HG03095 (cell line): ENCODE measurements around the gene DNAJA4.
"Not testable (repeated sequence)": the region's sequence is repeated elsewhere in the genome, so short reads cannot be mapped to it uniquely, and the experiment has no call there.

ENCODE experiments used
- ATAC-seq: cut with Tn5 transposase; IDR thresholded peaks from one replicate; pipeline ENCODE4 v1.9.1; 2021; ENCODE audit warnings: moderate library complexity; ENCODE audit not compliant: unreplicated experiment

Gene DNAJA4

GRCh38 chr15:78243491-78243941, 20.8 kb upstream of the DNAJA4 start:
- no peak for ATAC-seq

DNA sequence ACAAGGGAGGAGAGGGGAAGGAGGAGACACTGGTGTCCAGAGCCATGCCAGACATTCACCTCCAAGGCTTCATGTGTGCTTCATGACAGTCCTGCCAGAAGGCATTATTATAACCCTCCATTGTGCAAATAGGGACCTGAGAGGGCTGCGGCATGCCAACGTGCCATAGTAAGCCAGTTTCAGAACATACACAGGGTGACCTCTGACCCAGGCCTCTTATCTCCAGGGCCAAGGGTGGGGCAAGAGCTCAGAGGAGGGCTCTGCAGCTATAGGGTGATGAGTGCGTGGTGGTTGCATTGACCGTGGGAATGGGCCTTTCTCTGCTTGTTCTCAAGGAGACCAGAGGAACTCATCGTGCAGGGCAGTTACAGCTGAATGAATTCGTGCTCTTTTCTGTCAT, 20.3 kb upstream of the DNAJA4 start:
- ATAC-seq, result no peak

- ATAC-seq, result no peak
Measured at GRCh38 chr15:78244893-78245292, 19.5 kb upstream of the DNAJA4 start.

- not testable (repeated sequence) for ATAC-seq
Measured at GRCh38 chr15:78245392-78245791, 19.0 kb upstream of the DNAJA4 start.

- ATAC-seq, result not testable (repeated sequence)
Measured at GRCh38 chr15:78245976-78246620, 18.3 kb upstream of the DNAJA4 start.

- ATAC-seq, result no peak
Measured at GRCh38 chr15:78247911-78248310, 16.5 kb upstream of the DNAJA4 start.

DNA sequence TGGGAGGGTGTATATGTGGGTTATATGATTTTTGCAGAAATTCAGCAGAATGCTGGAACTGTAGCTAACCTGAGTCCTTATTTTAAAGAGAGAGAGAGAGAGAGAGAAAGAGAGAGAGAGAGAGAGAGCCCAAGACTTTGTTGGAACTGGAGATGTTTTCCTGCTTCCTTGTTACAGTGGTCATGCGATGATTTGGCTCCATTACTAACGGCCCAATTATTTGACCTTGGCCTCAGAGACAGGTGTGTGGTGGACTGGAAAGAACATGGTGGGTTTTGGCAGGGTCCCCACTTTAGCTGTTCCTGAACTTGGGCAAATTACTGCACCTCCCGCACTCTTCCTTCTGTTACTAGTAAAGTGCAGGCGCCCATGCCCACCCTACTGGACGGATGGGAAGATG, 15.2 kb upstream of the DNAJA4 start:
- no peak for ATAC-seq

DNA sequence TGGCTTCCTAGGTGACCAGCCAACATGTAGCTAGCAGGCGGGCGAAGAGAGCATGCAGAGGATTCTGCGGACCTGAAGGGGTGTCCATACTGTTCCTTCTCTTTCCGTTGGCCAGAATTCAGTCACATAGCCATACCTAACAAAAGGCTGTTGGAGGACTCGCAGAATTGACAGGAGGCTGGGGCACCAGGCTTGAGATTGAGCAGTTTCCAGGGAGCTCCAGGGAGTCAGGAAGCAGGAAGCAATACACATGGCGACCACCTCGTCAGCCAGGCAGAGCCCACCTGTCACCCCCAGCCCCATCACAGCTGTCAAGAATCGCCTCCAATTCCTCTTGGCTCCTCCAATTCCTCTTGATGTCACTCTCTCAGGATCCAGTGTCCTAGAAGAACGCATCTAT, 13.2 kb upstream of the DNAJA4 start:
- no peak for ATAC-seq

GRCh38 chr15:78255421-78256043, 8.8 kb upstream of the DNAJA4 start:
- ATAC-seq, result no peak

DNA sequence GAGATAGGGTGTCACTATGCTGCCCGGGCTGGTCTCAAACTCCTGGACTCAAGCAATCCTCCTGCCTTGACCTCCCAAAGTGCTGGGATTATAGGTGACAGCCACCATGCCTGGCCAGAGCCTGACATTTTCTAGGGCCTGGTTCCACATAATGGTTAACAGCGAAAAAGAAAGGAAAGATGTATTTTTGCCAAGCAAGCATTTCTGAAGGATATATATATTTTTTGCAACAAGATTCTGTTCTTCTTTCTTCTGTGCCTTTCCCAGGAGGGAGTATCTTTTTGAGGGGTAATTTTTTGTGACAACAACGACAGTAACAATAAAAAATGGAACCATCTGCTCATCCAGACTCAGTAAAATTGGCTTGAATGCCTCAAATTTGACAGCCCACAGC, 8.3 kb upstream of the DNAJA4 start:
- ATAC-seq, result no peak

DNA sequence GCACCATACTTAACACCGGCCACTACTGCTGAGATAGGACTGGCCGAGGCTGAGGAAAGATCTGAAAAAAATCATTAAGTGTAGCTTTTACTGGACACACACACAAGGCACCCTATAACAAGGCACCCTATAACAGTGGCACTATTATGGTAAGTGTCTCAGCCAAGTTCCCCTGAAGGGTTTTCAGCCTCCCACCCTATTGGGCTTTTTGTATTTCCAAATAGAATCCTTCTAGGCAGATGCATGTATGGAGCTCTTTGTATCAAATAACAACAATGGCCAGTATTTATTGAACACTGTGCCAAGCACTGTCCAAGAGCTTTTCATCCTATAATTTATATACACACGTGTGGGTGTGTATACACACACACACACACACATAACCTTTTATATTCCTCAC, 6.7 kb upstream of the DNAJA4 start:
- ATAC-seq, result no peak

GRCh38 chr15:78259232-78259631, 5.1 kb upstream of the DNAJA4 start:
- ATAC-seq, result no peak

GRCh38 chr15:78260489-78260888, 3.9 kb upstream of the DNAJA4 start:
- no peak for ATAC-seq

- ATAC-seq, result no peak
Measured at GRCh38 chr15:78261062-78261461, 3.3 kb upstream of the DNAJA4 start.

DNA sequence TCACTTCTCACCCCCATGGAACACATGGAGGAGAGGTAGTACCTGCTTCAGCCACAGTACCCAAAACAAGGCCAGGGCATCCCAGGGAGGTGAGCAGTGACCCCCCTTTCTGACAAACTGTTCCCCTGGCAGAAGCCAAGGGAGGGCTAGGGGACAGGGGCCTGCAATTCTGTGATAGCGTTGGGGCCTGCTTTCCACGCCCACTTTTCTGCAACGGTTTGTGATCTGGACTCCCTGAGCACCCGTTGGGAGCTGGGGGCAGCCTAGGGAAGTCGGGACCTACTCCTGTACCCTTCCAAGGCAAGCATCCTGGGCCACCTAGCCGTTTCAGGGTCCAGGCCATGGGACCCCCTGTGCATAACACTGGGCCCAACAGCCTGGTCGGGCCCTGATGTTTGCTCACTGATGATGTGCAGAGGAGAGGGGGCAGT, 996 bp upstream of the DNAJA4 start:
- no peak for ATAC-seq

- no peak for ATAC-seq
Measured at GRCh38 chr15:78263907-78264303, 457 bp upstream of the DNAJA4 start.

GRCh38 chr15:78265137-78265460, 737 bp downstream of the DNAJA4 start:
- no peak for ATAC-seq

GRCh38 chr15:78265752-78266224, 1.4 kb downstream of the DNAJA4 start:
- no peak for ATAC-seq

DNA sequence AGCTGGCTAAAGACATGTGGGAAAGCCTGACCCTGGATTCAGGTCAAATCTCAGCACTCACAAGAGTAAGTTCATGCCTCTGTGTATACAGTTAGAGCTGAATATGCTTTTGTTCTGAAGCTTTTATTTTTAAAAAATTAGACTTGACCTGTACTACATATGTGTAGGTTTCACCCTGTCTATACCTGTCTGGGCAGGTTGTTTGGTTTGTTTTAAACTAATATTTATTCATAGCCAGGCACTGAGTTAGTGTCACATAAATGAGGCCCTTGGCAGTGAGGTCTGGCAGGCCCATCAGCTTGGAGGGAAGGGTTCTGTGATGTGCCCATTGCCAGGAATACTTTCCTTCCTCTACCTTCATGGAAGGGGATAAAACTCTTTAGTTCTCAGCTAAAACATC, 1.9 kb downstream of the DNAJA4 start:
- no peak for ATAC-seq

DNA sequence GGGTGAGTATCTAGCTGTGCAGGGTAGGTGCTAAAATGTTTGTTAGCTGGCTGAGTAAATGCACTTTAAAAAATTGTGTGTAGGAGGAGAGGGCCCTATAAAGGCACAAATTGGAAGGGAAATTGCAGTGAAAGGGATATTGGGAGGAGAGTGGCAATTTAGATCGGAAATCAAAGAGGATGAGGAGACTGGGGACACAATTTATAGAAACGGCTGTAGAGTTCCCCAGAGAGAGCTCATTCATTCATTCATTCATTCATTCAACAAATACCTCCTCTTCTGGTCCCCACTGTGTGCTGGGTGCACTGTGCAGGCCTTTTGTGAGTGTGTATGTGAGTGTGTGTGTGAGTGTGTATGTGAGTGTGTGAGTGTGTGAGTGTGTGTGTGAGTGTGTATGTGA, 2.4 kb downstream of the DNAJA4 start:
- no peak for ATAC-seq

- no peak for ATAC-seq
Measured at GRCh38 chr15:78272316-78272715, 8.0 kb downstream of the DNAJA4 start.

DNA sequence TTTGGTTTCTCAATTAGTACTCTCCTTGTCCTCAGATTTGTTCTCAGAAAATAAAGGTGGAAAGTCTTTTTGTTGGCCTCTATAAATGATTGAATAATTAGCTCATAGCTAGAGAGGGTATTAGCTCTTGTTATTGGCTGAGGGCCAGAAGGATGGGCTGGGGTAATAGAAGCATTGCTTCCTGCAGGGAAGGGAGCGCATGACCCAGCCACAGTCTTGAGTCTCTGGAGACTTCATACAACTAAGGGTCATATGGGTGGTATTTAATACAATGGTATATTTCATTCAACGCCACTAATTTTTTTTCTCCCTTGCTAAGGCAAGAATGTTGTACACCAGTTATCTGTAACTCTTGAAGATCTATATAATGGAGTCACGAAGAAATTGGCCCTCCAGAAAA, 8.4 kb downstream of the DNAJA4 start:
- ATAC-seq, result no peak

- ATAC-seq, result no peak
Measured at GRCh38 chr15:78274994-78275393, 10.6 kb downstream of the DNAJA4 start.
